Smooth muscle cell (in vitro differentiated cells): ENCODE measurements around the gene TNS1. TPM values are rescaled to one million over a fixed set of nuclear protein-coding genes. Genes with fewer than 3 reads are reported as not detected.

Source experiments
- DNase-seq: peaks from one replicate; lab custom pipeline; 2025; ENCODE audit not compliant: unreplicated experiment; lab: John Stamatoyannopoulos, UW
- H2AFZ ChIP-seq: fragments of 200-600 bp; sonication (generic); 2 replicates; pipeline ENCODE4 v1.6.0; 2016; ENCODE audit warnings: antibody characterized with exemption, low read depth, mild to moderate bottlenecking
- H3F3A ChIP-seq: fragments of 200-600 bp; sonication (generic); 2 replicates; pipeline ENCODE4 v1.6.0; 2017; ENCODE audit warnings: antibody characterized with exemption, low read depth
- H3K27ac ChIP-seq: fragments of 200-600 bp; sonication (generic); 2 replicates; pipeline ENCODE4 v1.5.1; 2016; ENCODE audit warnings: low read depth, mild to moderate bottlenecking
- H3K27me3 ChIP-seq: fragments of 200-600 bp; sonication (generic); 2 replicates; pipeline ENCODE4 v1.6.1; 2016; ENCODE audit warnings: low read depth, mild to moderate bottlenecking
- H3K36me3 ChIP-seq: fragments of 200-600 bp; sonication (generic); 2 replicates; pipeline ENCODE4 v1.5.1; 2016; ENCODE audit warnings: low read depth
- H3K4me1 ChIP-seq: fragments of 200-600 bp; sonication (generic); 2 replicates; pipeline ENCODE4 v1.5.1; 2016; ENCODE audit warnings: low read depth
- H3K4me2 ChIP-seq: fragments of 200-600 bp; sonication (generic); 2 replicates; pipeline ENCODE4 v1.6.0; 2016; ENCODE audit warnings: mild to moderate bottlenecking
- H3K4me3 ChIP-seq: fragments of 200-600 bp; sonication (generic); 2 replicates; pipeline ENCODE4 v1.5.1; 2016; ENCODE audit warnings: mild to moderate bottlenecking
- H3K79me2 ChIP-seq: fragments of 200-600 bp; sonication (generic); 2 replicates; pipeline ENCODE4 v1.6.0; 2016; ENCODE audit warnings: low read depth, mild to moderate bottlenecking
- H3K9ac ChIP-seq: fragments of 200-600 bp; sonication (generic); 2 replicates; pipeline ENCODE4 v1.6.0; 2016; ENCODE audit warnings: low read depth
- H3K9me3 ChIP-seq: fragments of 200-600 bp; sonication (generic); replicated peaks from 2 replicates; pipeline ENCODE4 v1.5.1; 2016; ENCODE audit warnings: low read depth
- H4K20me1 ChIP-seq: fragments of 200-600 bp; sonication (generic); 2 replicates; pipeline ENCODE4 v1.6.0; 2016; ENCODE audit warnings: low read depth
- CTCF ChIP-seq: fragments of 200-600 bp; sonication (generic); IDR thresholded peaks from 2 replicates; pipeline ENCODE4 v1.5.1; 2017; ENCODE audit warnings: borderline replicate concordance, mild to moderate bottlenecking, antibody characterized with exemption; ENCODE audit not compliant: insufficient read depth, poor library complexity, severe bottlenecking
- WGBS: methylation state at CpG from one replicate; pipeline ENCODE4 v1.1.7; 2016; ENCODE audit warnings: low lambda C conversion rate; 5-methylcytosine and 5-hydroxymethylcytosine counted together
- polyA plus RNA-seq: library from polyadenylated mRNA; unstranded; fragments of >200 nt; fragmentation: Nextera tagmentation; extraction: Ambion mirVana; gene quantifications from 2 replicates; pipeline ENCODE4 v1.2.1, GENCODE V29; 2016
- total RNA-seq: library from RNA; depleted of rRNA; stranded (reverse); fragments of >200 nt; gene quantifications from 2 replicates; pipeline ENCODE4 v1.2.3, GENCODE V29; 2014

The TNS1 gene
- total and polyA plus RNA-seq, 2 experiments from 2014 or later, result 52.3 to 61.5 TPM

GRCh38 chr2:218043701-218044109 is 40.9 kb upstream of the TNS1 start:
- Histone ChIP-seq H3K27me3 (peaks cover 47% of the 10 kb centered on the region), H3K4me2 (no peak overlapping the region), H4K20me1 (no peaks in the 10 kb centered on the region), H2AFZ (no peak overlapping the region), H3K4me1 (no peaks in the 10 kb centered on the region), H3K4me3 (no peak overlapping the region), H3F3A (no peaks in the 10 kb centered on the region), H3K9ac (no peak overlapping the region), H3K79me2 (no peaks in the 10 kb centered on the region), H3K36me3 (no peaks in the 10 kb centered on the region), H3K9me3 (no peaks in the 10 kb centered on the region), H3K27ac (no peak overlapping the region)
- TF ChIP-seq CTCF, result no peak
- 84% methylated on average over 5 of the region's 5 CpGs for WGBS
- no peak for DNase-seq

GRCh38 chr2:218043100-218043499 is 40.3 kb upstream of the TNS1 start:
- no peak for TF ChIP-seq CTCF
- no peaks in the 10 kb centered on the region for H3K36me3 ChIP-seq
- no peaks in the 10 kb centered on the region for H3K9me3 ChIP-seq
- no peak for DNase-seq
- H3K9ac ChIP-seq, result no peak overlapping the region
- no peak overlapping the region for H2AFZ ChIP-seq
- no peak overlapping the region for H3K4me3 ChIP-seq
- no peaks in the 10 kb centered on the region for H3K4me1 ChIP-seq
- H4K20me1 ChIP-seq, result no peaks in the 10 kb centered on the region
- H3K4me2 ChIP-seq, result no peak overlapping the region
- H3F3A ChIP-seq, result no peaks in the 10 kb centered on the region
- WGBS, result 94% methylated on average over 1 of the region's 1 CpG
- H3K27ac ChIP-seq, result no peak overlapping the region
- H3K27me3 ChIP-seq, result peaks cover 49% of the 10 kb centered on the region
- no peaks in the 10 kb centered on the region for H3K79me2 ChIP-seq

GRCh38 chr2:218041302-218042168 is 38.7 kb upstream of the TNS1 start:
- peaks cover 45% of the 10 kb centered on the region for H3K27me3 ChIP-seq
- TF ChIP-seq CTCF, result no peak
- DNase-seq, result no peak

GRCh38 chr2:218040883-218041282 is 38.1 kb upstream of the TNS1 start:
- no peak overlapping the region for H3K27ac ChIP-seq
- H3K79me2 ChIP-seq, result no peaks in the 10 kb centered on the region
- H3K4me2 ChIP-seq, result no peak overlapping the region
- H3K36me3 ChIP-seq, result no peaks in the 10 kb centered on the region
- no peaks in the 10 kb centered on the region for H4K20me1 ChIP-seq
- H3K4me3 ChIP-seq, result no peak overlapping the region
- H3F3A ChIP-seq, result no peaks in the 10 kb centered on the region
- DNase-seq, result no peak
- H3K9me3 ChIP-seq, result no peaks in the 10 kb centered on the region
- H3K9ac ChIP-seq, result no peak overlapping the region
- H2AFZ ChIP-seq, result no peak overlapping the region
- H3K27me3 ChIP-seq, result peaks cover 41% of the 10 kb centered on the region
- TF ChIP-seq CTCF, result no peak
- 76% methylated on average over 2 of the region's 2 CpGs for whole genome bisulfite sequencing
- no peaks in the 10 kb centered on the region for H3K4me1 ChIP-seq

More at GRCh38 chr2:218041302-218042168, 38.7 kb upstream of the TNS1 start:
- H3K4me1 ChIP-seq, result no peaks in the 10 kb centered on the region
- no peak overlapping the region for H2AFZ ChIP-seq
- H3K9ac ChIP-seq, result no peak overlapping the region
- H3K36me3 ChIP-seq, result no peaks in the 10 kb centered on the region
- H3K9me3 ChIP-seq, result no peaks in the 10 kb centered on the region
- no peak overlapping the region for H3K27ac ChIP-seq
- H3K79me2 ChIP-seq, result no peaks in the 10 kb centered on the region
- H3F3A ChIP-seq, result no peaks in the 10 kb centered on the region
- H3K4me3 ChIP-seq, result no peak overlapping the region
- no peak overlapping the region for H3K4me2 ChIP-seq
- WGBS, result 80% methylated on average over 2 of the region's 2 CpGs
- H4K20me1 ChIP-seq, result no peaks in the 10 kb centered on the region
